ENCODE results near the gene BRSK1.

- no peak for TF ChIP-seq GATA2 (IDR thresholded peaks at IDR 0.05; ENCODE audit: low read depth, low read length)
- TF ChIP-seq GATA3 (IDR thresholded peaks at IDR 0.05; ENCODE audit: low read depth, low read length): no peak
Observed at GRCh38 chr19:55345101-55345817, 61.5 kb downstream of the BRSK1 start.
